ENCODE data around the gene ZDHHC14. TPM values are rescaled to one million over a fixed set of nuclear protein-coding genes. Genes with fewer than 3 reads are reported as not detected.

The ZDHHC14 gene
- total and polyA plus RNA-seq, 2 experiments from 2014 or later: 3.0 to 7.4 TPM

GRCh38 chr6:157630463-157631080 lies 249.6 kb downstream of the ZDHHC14 start:
- TF ChIP-seq, protein P1, sequence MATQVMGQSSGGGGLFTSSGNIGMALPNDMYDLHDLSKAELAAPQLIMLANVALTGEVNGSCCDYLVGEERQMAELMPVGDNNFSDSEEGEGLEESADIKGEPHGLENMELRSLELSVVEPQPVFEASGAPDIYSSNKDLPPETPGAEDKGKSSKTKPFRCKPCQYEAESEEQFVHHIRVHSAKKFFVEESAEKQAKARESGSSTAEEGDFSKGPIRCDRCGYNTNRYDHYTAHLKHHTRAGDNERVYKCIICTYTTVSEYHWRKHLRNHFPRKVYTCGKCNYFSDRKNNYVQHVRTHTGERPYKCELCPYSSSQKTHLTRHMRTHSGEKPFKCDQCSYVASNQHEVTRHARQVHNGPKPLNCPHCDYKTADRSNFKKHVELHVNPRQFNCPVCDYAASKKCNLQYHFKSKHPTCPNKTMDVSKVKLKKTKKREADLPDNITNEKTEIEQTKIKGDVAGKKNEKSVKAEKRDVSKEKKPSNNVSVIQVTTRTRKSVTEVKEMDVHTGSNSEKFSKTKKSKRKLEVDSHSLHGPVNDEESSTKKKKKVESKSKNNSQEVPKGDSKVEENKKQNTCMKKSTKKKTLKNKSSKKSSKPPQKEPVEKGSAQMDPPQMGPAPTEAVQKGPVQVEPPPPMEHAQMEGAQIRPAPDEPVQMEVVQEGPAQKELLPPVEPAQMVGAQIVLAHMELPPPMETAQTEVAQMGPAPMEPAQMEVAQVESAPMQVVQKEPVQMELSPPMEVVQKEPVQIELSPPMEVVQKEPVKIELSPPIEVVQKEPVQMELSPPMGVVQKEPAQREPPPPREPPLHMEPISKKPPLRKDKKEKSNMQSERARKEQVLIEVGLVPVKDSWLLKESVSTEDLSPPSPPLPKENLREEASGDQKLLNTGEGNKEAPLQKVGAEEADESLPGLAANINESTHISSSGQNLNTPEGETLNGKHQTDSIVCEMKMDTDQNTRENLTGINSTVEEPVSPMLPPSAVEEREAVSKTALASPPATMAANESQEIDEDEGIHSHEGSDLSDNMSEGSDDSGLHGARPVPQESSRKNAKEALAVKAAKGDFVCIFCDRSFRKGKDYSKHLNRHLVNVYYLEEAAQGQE (IDR thresholded peaks at IDR 0.05; ENCODE audit: unreplicated experiment): no peak
- TF ChIP-seq NANOG (IDR thresholded peaks at IDR 0.05; ENCODE audit: borderline replicate concordance): no peak
- TF ChIP-seq EZH2 (IDR thresholded peaks at IDR 0.05; ENCODE audit: low read depth, unreplicated experiment): no peak
- no peak for TF ChIP-seq JUNB (IDR thresholded peaks at IDR 0.05; ENCODE audit: unreplicated experiment)
- TF ChIP-seq CREB1 (CRISPR knock-in tag; IDR thresholded peaks at IDR 0.05; ENCODE audit: low read depth): no peak
- no peak for ATAC-seq

DNA sequence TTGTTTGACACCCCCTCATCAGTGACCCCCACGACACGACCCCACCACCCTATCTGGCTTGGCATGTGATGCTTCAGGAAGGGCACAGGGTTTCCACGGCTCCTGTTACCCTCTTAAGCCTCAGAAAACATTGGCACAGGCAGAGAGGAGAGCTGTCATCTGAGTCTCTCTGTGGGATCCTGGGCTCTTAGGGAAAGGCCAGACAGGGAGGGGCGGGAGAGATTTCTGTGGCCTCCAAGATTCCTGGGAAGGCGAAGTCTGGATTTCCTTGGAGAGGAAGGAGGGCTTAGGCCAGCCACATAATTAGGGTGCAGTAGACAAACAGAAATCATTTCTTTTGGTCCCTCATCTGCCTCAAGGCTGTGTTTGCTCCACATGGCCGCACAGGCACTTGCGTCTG lies 250.4 kb downstream of the ZDHHC14 start:
- Histone ChIP-seq H4K20me1 (replicated peaks; ENCODE audit: insufficient read depth) (no peaks in the 10 kb centered on the region), H3K27ac (ENCODE audit: low read depth) (no peak overlapping the region), H3K9me2 (ENCODE audit: insufficient read depth) (no peaks in the 10 kb centered on the region), H2AFZ (no peak overlapping the region), H3K36me3 (ENCODE audit: insufficient read depth) (no peaks in the 10 kb centered on the region), H3K4me3 (no peak overlapping the region), H3K4me2 (no peak overlapping the region), H3K27me3 (ENCODE audit: insufficient read depth) (no peaks in the 10 kb centered on the region), H3K4me1 (ENCODE audit: insufficient read depth) (peaks cover 14% of the 10 kb centered on the region), H3K79me2 (replicated peaks; ENCODE audit: insufficient read depth) (no peaks in the 10 kb centered on the region), H3F3A (replicated peaks; ENCODE audit: low read depth) (0 out of 2 replicates have a peak, but pooled peaks cover 3% of the 10 kb centered on the region)
- DNase-seq (ENCODE audit: low spot score) (no peak), ATAC-seq (no peak)
- no peak overlapping the region for H3K4me3 Mint-ChIP-seq
- H3K4me1 Mint-ChIP-seq: peaks cover 24% of the 10 kb centered on the region
- H3K9me3 Mint-ChIP-seq: no peaks in the 10 kb centered on the region
- no peaks in the 10 kb centered on the region for H3K36me3 Mint-ChIP-seq (ENCODE audit: low read depth)
- H3K27ac Mint-ChIP-seq: no peak overlapping the region
- H3K27me3 Mint-ChIP-seq (ENCODE audit: insufficient read depth, low read depth, poor library complexity): peaks cover 8% of the 10 kb centered on the region
- TF ChIP-seq STAT1 (IDR thresholded peaks at IDR 0.05; ENCODE audit: unreplicated experiment) (no peak), JUNB (IDR thresholded peaks at IDR 0.05; ENCODE audit: unreplicated experiment) (no peak), ZNF462 (CRISPR knock-in tag; IDR thresholded peaks at IDR 0.05) (no peak), EZH2phosphoT487 (IDR thresholded peaks at IDR 0.05; ENCODE audit: unreplicated experiment) (no peak), CTCF (conservative IDR thresholded peaks at IDR 0.05; ENCODE audit: low read depth in 2 of 2) (no peak), POLR2AphosphoS5 (IDR thresholded peaks at IDR 0.05; ENCODE audit: low read depth) (no peak), NANOG (IDR thresholded peaks at IDR 0.05; ENCODE audit: borderline replicate concordance) (no peak)

More at GRCh38 chr6:157630463-157631080, 249.6 kb downstream of the ZDHHC14 start:
- no peak for DNase-seq (ENCODE audit: low spot score)
- no peak overlapping the region for H3K4me2 ChIP-seq
- Mint-ChIP-seq H3K4me1 (peaks cover 25% of the 10 kb centered on the region), H3K4me3 (no peak overlapping the region), H3K27me3 (ENCODE audit: insufficient read depth, low read depth, poor library complexity) (peaks cover 6% of the 10 kb centered on the region), H3K36me3 (ENCODE audit: low read depth) (no peaks in the 10 kb centered on the region), H3K9me3 (no peaks in the 10 kb centered on the region), H3K27ac (no peak overlapping the region)
- H2AFZ ChIP-seq: no peak overlapping the region
- no peaks in the 10 kb centered on the region for H3K9me2 ChIP-seq (ENCODE audit: insufficient read depth)
- no peak overlapping the region for H3K4me3 ChIP-seq
- no peaks in the 10 kb centered on the region for H3K79me2 ChIP-seq (replicated peaks; ENCODE audit: insufficient read depth)
- no peaks in the 10 kb centered on the region for H3K27me3 ChIP-seq (ENCODE audit: insufficient read depth)
- H3K27ac ChIP-seq (ENCODE audit: low read depth): no peak overlapping the region
- no peaks in the 10 kb centered on the region for H4K20me1 ChIP-seq (replicated peaks; ENCODE audit: insufficient read depth)
- peaks cover 14% of the 10 kb centered on the region for H3K4me1 ChIP-seq (ENCODE audit: insufficient read depth)
- no peaks in the 10 kb centered on the region for H3K36me3 ChIP-seq (ENCODE audit: insufficient read depth)
- H3F3A ChIP-seq (replicated peaks; ENCODE audit: low read depth): 0 out of 2 replicates have a peak, but pooled peaks cover 3% of the 10 kb centered on the region
